Activated T-cell treated with anti-CD3 and anti-CD28 coated beads, Interleukin-2, amount 50 U/mL, for 24 hours (primary cell): ENCODE data around the gene AHRR.
A peak's percentile ranks its signal among the peaks of the same experiment; 100 is the strongest.
"Not testable (repeated sequence)": the region's sequence is repeated elsewhere in the genome, so short reads cannot be mapped to it uniquely, and the experiment has no call there.

Experiments
- DNase-seq: peaks from one replicate; pipeline ENCODE4 v3.0.0-alpha.2; 2020
- H3K27ac Mint-ChIP-seq: 2 replicates; pipeline ENCODE4 v1.8.0; 2020; ENCODE audit warnings: mild to moderate bottlenecking, mixed read lengths
- H3K27me3 Mint-ChIP-seq: 2 replicates; pipeline ENCODE4 v1.8.0; 2020; ENCODE audit warnings: mixed read lengths
- H3K36me3 Mint-ChIP-seq: 2 replicates; pipeline ENCODE4 v1.8.0; 2020; ENCODE audit warnings: low read depth, mixed read lengths
- H3K4me1 Mint-ChIP-seq: 2 replicates; pipeline ENCODE4 v1.8.0; 2020; ENCODE audit warnings: low read depth, mixed read lengths
- H3K4me3 Mint-ChIP-seq: 2 replicates; pipeline ENCODE4 v1.8.0; 2020; ENCODE audit warnings: mild to moderate bottlenecking, moderate library complexity, mixed read lengths
- H3K9me3 Mint-ChIP-seq: 2 replicates; pipeline ENCODE4 v1.8.0; 2020; ENCODE audit warnings: mixed read lengths

AHRR gene

DNA sequence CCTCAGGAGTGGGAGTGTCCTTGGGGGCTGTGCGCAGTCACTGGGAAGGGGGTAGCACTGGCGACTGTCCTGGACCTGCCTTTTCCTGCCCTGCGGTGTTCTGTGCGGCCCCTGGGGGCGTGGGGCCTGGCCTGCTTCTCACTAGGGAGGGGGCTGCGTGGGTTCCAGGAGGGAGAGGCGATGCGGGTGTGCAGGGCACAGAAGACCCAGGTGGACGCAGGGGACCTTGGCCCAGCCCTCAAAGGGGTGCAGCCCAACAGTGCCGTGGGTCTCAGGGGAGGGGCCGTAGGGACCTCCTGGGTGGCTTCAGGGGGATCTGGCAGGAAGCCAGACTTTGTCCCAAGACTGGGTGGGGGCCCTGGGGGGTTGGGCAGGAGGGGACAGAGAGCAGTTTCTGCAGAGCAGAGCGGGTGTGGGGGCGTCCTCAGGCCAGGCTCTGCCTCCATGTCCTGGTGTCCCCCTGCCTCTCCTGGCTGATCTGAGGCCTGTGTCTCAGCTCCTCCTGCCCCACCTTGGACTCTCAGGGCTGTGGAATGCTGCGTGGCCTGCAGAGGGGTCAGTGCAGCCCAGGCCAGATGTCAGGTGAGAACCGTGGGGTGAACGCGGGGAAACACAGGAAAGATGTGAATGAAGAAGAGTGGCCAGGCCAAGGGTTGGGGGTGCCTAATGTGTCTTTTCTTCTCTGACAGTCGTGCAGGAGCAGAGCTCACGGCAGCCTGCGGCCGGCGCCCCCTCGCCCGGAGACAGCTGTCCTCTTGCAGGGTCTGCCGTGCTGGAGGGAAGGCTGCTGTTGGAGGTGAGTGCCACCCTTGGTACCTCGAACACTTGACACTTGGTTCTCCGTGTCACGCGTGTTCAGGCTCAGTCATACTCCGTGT lies 54.6 kb downstream of the AHRR start:
- Mint-ChIP-seq H3K9me3 (no peaks in the 10 kb centered on the region), H3K36me3 (peaks cover 57% of the 10 kb centered on the region), H3K27ac (peak overlapping the region; percentile 97), H3K4me1 (peaks cover 86% of the 10 kb centered on the region), H3K27me3 (no peaks in the 10 kb centered on the region), H3K4me3 (no peak overlapping the region)
- peak; percentile 36 for DNase-seq

GRCh38 chr5:376799-377325 lies 55.3 kb downstream of the AHRR start:
- H3K36me3 Mint-ChIP-seq, result peaks cover 54% of the 10 kb centered on the region
- peak; percentile 32 for DNase-seq
- H3K27ac Mint-ChIP-seq, result peak overlapping the region; percentile 97
- no peaks in the 10 kb centered on the region for H3K27me3 Mint-ChIP-seq
- peaks cover 3% of the 10 kb centered on the region for H3K9me3 Mint-ChIP-seq
- no peak overlapping the region for H3K4me3 Mint-ChIP-seq
- H3K4me1 Mint-ChIP-seq, result peaks cover 83% of the 10 kb centered on the region

GRCh38 chr5:377326-377981 lies 55.9 kb downstream of the AHRR start:
- no peaks in the 10 kb centered on the region for H3K27me3 Mint-ChIP-seq
- peaks cover 56% of the 10 kb centered on the region for H3K36me3 Mint-ChIP-seq
- peak; percentile 36 for DNase-seq
- H3K4me3 Mint-ChIP-seq, result no peak overlapping the region
- H3K9me3 Mint-ChIP-seq, result peaks cover 9% of the 10 kb centered on the region
- peak overlapping the region; percentile 97 for H3K27ac Mint-ChIP-seq
- H3K4me1 Mint-ChIP-seq, result peaks cover 83% of the 10 kb centered on the region

- DNase-seq, result peak; percentile 56
- Mint-ChIP-seq H3K27me3 (no peaks in the 10 kb centered on the region), H3K4me1 (peaks cover 83% of the 10 kb centered on the region), H3K4me3 (peak overlapping the region; percentile 53), H3K27ac (peak overlapping the region; percentile 97), H3K36me3 (peaks cover 56% of the 10 kb centered on the region), H3K9me3 (peaks cover 10% of the 10 kb centered on the region)
Observed at GRCh38 chr5:378301-378891, 56.9 kb downstream of the AHRR start.

GRCh38 chr5:378976-379742 lies 57.6 kb downstream of the AHRR start:
- H3K27ac Mint-ChIP-seq, result peak overlapping the region; percentile 97
- H3K36me3 Mint-ChIP-seq, result peaks cover 63% of the 10 kb centered on the region
- H3K27me3 Mint-ChIP-seq, result no peaks in the 10 kb centered on the region
- H3K4me3 Mint-ChIP-seq, result peak overlapping the region; percentile 53
- H3K4me1 Mint-ChIP-seq, result peaks cover 88% of the 10 kb centered on the region
- peak; percentile 46 for DNase-seq
- peaks cover 10% of the 10 kb centered on the region for H3K9me3 Mint-ChIP-seq

DNA sequence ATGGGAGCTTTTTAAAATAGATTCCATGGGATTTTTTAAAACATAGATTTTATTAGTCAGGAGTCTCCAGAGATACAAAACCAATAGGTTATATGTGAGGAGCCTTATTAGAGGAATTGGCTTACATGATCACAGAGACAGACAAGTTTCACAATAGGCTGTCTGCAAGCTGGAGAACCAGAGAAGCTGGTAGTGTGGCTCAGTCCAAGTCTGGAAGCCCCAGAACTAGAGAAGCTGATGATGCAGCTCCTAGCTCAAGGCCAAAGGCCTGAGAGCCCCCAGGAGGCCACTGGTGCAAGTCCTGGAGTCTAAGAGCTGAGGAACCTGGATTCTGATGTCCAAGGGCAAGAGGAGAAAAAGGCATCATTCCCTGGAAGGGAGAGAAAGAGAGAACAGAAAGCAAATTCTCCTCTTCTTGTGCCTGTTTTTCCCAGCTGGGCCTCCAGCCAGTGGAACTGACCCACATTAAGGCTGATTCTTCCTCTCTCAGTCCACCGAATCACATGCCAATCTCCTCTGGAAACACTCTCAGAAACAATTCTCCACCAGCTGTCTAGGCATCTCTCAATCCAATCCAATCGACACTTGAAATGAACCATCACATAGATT lies 59.3 kb downstream of the AHRR start:
- Mint-ChIP-seq H3K36me3 (peaks cover 73% of the 10 kb centered on the region), H3K27me3 (no peaks in the 10 kb centered on the region), H3K27ac (peak overlapping the region; percentile 2), H3K4me3 (no peak overlapping the region), H3K4me1 (peaks cover 73% of the 10 kb centered on the region), H3K9me3 (peaks cover 15% of the 10 kb centered on the region)
- no peak for DNase-seq

DNA sequence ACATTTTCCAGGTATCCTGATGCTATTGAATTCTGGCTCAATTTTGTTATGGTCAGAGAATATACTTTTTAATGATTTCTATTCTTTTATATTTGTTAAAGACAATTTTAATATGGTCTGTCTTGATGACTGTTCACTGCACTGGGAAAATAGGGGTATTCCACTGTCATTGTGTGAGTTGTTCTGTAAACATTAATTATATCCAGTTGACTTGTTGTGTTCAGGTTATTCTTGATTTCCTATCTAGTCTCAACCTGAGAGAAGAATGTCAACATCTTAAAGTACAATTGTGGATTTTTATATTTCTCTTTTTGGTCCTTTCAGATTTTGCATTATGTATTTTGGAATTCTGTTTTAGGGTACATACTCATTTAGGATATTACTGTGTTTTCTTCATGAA lies 61.6 kb downstream of the AHRR start:
- no peak for DNase-seq
- Mint-ChIP-seq H3K4me3 (no peak overlapping the region), H3K9me3 (peaks cover 20% of the 10 kb centered on the region), H3K36me3 (peaks cover 73% of the 10 kb centered on the region), H3K4me1 (peaks cover 50% of the 10 kb centered on the region), H3K27me3 (peaks cover 3% of the 10 kb centered on the region), H3K27ac (no peak overlapping the region)

DNA sequence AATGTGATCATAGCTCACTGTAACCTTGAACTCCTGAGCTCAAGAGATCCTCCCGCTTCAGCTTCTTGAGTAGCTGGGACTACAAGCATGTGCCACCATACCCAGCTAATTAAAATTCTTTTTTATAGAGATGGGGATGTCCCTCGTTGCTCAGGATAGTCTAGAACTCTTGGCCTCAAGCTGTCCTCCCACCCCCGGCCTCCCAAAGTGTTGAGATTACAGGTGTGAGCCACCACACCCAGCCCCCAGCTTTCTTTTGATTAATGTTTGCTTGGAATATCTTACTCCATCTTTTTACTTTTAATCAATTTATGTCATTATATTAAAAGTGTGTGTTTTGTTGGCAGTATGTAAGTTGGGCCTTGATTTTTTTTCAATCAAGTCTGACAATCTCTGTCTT lies 62.1 kb downstream of the AHRR start:
- peaks cover 20% of the 10 kb centered on the region for H3K9me3 Mint-ChIP-seq
- no peak overlapping the region for H3K4me3 Mint-ChIP-seq
- peaks cover 71% of the 10 kb centered on the region for H3K36me3 Mint-ChIP-seq
- DNase-seq, result no peak
- H3K4me1 Mint-ChIP-seq, result peaks cover 45% of the 10 kb centered on the region
- no peak overlapping the region for H3K27ac Mint-ChIP-seq
- H3K27me3 Mint-ChIP-seq, result peaks cover 3% of the 10 kb centered on the region

- not testable (repeated sequence) for DNase-seq, H3K27ac Mint-ChIP-seq, H3K4me3 Mint-ChIP-seq, H3K27me3 Mint-ChIP-seq
- Mint-ChIP-seq H3K36me3 (peaks cover 67% of the 10 kb centered on the region), H3K9me3 (peaks cover 20% of the 10 kb centered on the region), H3K4me1 (peaks cover 35% of the 10 kb centered on the region)
Observed at GRCh38 chr5:384576-384975, 63.1 kb downstream of the AHRR start.

DNA sequence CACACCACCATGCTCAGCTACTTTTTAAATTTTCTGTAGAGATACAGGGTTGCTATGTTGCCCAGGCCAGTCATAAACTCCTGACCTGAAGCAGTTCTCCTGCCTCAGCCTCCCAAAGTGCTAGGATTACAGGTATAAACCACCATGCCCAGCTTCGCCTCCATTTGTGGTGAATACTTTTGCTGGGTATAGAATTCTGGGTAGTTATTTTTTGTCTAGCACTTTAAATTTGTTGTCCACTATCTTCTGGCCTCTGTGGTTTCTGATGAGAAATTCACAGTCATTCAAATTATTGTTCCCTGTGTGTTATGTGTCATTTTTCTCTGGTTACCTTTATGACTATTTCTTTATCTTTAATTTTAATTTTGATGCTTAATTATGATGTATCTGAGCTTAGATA lies 63.8 kb downstream of the AHRR start:
- Mint-ChIP-seq H3K9me3 (peaks cover 20% of the 10 kb centered on the region), H3K4me1 (peaks cover 31% of the 10 kb centered on the region), H3K27ac (no peak overlapping the region), H3K27me3 (peaks cover 3% of the 10 kb centered on the region), H3K36me3 (peaks cover 65% of the 10 kb centered on the region), H3K4me3 (no peak overlapping the region)
- DNase-seq, result no peak

- Mint-ChIP-seq H3K27me3 (peaks cover 3% of the 10 kb centered on the region), H3K36me3 (peaks cover 56% of the 10 kb centered on the region), H3K27ac (no peak overlapping the region), H3K4me1 (peaks cover 30% of the 10 kb centered on the region), H3K4me3 (no peak overlapping the region), H3K9me3 (peaks cover 18% of the 10 kb centered on the region)
- DNase-seq, result no peak
Observed at GRCh38 chr5:386432-387341, 65.2 kb downstream of the AHRR start.

DNA sequence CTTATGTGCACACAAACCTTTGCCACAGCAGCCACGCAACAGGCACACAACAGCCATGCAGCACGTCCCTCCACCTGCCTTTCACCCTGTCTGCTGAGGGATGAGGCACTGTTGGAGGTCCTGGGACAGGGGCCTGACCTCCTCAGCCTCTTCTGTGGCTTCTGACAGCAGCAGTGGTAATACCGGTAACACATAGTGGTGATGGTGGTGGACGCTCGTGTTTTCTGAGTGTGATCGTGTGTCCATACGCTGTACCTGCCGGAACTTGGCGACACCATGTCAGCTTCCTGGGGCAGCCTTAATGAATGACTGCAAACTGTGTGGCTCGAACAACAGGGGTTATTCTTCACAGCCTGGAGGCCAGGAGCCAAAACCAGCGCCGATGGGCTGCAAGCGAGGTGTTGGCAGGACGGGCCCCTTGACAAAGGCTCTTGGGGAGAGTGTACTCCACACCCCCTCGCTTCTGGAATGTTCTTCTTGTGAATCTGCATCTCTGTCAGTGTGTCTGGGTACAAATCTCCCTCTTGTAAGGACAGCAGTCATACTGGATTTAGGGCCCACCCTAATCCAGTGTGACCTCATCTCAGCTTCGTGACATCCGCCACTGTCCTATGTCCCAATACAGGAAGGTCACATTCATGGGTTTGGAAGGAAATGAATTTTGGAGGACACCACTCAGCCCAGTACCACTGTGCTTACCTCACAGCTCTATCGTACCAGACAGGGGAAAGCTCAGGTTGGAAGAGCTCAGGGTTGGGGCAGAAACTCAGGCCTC lies 66.2 kb downstream of the AHRR start:
- Mint-ChIP-seq H3K9me3 (peaks cover 9% of the 10 kb centered on the region), H3K4me3 (no peak overlapping the region), H3K36me3 (peaks cover 47% of the 10 kb centered on the region), H3K27ac (no peak overlapping the region), H3K4me1 (peaks cover 26% of the 10 kb centered on the region), H3K27me3 (peaks cover 3% of the 10 kb centered on the region)
- DNase-seq, result no peak
